Measurements from ENCODE around the gene APOL6. TPM values are rescaled to one million over a fixed set of nuclear protein-coding genes. Genes with fewer than 3 reads are reported as not detected.

APOL6 gene
- total and polyA plus RNA-seq, 4 donors: 9.6 to 34.1 (median 22.4) TPM

DNA sequence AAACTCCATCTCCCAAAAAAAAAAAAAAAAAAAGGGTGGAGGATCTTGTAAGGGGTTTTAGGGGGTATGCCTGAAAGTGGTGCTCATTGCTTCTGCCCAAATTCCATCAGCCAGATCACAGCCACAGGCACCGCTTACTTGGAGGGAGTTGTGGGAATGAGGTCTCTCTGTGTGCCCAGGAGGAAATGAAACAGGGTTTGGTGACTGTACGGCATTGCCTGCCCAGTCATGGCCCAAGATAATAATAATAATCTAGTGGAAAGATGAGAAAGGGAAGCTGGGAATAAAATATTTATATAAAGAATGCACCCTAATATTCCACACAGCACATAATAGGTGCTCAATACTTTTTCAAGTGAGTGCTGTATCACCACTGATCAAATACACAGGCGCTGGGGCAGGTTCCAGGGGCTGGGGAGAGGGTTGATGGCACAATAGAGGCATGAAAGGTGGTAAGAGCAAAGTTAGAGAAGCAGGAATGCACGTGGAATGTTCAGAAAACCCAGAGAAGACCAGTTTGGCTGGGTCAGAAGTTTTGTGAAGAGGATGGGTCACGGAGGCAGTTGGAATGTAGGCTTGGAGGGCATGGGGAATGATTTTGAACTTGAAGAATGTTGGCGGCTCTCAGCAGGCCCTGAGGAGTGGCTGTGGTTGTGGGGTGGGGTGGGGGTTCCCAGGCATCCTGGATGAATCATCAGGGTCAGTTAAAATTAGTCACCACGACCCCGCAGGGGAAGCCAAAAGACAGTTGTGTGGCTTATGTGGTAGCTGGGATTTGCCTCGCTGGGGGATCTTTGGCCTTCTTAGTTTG, 18.6 kb upstream of the APOL6 start:
- TF ChIP-seq, protein P1, sequence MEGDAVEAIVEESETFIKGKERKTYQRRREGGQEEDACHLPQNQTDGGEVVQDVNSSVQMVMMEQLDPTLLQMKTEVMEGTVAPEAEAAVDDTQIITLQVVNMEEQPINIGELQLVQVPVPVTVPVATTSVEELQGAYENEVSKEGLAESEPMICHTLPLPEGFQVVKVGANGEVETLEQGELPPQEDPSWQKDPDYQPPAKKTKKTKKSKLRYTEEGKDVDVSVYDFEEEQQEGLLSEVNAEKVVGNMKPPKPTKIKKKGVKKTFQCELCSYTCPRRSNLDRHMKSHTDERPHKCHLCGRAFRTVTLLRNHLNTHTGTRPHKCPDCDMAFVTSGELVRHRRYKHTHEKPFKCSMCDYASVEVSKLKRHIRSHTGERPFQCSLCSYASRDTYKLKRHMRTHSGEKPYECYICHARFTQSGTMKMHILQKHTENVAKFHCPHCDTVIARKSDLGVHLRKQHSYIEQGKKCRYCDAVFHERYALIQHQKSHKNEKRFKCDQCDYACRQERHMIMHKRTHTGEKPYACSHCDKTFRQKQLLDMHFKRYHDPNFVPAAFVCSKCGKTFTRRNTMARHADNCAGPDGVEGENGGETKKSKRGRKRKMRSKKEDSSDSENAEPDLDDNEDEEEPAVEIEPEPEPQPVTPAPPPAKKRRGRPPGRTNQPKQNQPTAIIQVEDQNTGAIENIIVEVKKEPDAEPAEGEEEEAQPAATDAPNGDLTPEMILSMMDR (IDR thresholded peaks at IDR 0.05; ENCODE audit: control extremely low read depth, extremely low read depth): no peak
- H3K9me3 ChIP-seq (ENCODE audit: control insufficient read depth in 4 of 4, insufficient read depth in 3 of 4, low read length in 3 of 4): no peaks in the 10 kb centered on the region
- ATAC-seq (ENCODE audit: insufficient read depth, low FRiP score) (peak; percentile 59), DNase-seq (peak; percentile 56 to 68 (median 67))
- 21 to 36% methylated on average over 8 to 9 of the region's 9 CpGs for WGBS, 2 donors
- no peaks in the 10 kb centered on the region for H3K36me3 ChIP-seq (ENCODE audit: control insufficient read depth in 4 of 4, insufficient read depth in 4 of 4, low read length in 4 of 4)
- no peaks in the 10 kb centered on the region for H3K27me3 ChIP-seq (ENCODE audit: control insufficient read depth in 3 of 3, insufficient read depth in 3 of 3, low read length in 2 of 3)
- H3K4me1 ChIP-seq (ENCODE audit: control insufficient read depth in 5 of 5, insufficient read depth in 5 of 5, low read length in 5 of 5): peaks cover 0 to 10% (median 0%) of the 10 kb centered on the region in 5 donors
- H3K4me3 ChIP-seq: no peak overlapping the region
- peak overlapping the region; percentile 45 to 82 for H3K27ac ChIP-seq (ENCODE audit: low read depth in 1 of 2, low read length in 1 of 2)
- H3K9ac ChIP-seq (ENCODE audit: insufficient read depth in 1 of 2, low read length in 2 of 2): no peak overlapping the region

DNA sequence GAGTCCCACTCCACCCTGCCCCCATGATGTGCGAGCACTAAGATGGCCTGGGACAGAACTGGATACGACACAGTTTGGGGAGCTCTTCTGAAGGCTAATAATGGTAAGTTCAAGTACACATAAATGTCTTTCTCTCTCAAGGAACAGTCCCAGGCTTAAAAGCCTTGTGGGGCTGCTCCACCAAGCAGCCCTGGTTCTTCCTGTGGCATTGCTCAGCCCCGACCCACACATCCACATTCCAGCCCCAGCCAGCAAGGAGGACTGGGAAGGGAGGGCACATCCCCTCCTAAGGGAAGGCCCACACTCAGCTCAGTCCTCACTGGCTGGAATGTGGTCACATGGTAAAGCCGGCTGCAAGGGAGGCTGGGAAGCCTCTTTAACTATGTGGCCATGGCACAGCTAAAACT, 17.9 kb upstream of the APOL6 start:
- TF ChIP-seq, protein P1 (IDR thresholded peaks at IDR 0.05; ENCODE audit: control extremely low read depth, extremely low read depth): no peak

DNA sequence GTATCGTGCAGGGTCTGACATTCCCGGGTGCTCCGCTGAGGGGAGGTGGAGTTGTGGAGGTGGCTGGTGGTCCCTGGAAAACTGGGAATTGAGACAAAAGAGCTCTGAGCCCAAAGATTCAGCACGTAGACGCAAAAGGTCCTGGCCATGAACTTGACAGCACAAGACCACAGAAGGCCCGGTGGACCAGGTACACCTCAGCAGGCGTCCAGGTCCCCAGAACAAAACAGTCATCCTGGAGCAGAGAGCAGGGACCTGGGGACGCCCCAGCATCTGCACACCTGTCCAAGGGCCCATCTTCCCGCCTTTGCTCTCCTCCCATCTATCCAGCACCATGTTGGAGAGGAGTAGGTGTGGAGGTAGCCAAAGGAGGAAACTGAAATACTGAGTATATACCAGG, 17.4 kb upstream of the APOL6 start:
- WGBS, 2 donors: 96% methylated on average over 9 of the region's 9 CpGs
- Histone ChIP-seq H3K4me3 (no peak overlapping the region), H3K36me3 (ENCODE audit: control insufficient read depth in 4 of 4, insufficient read depth in 4 of 4, low read length in 4 of 4) (no peaks in the 10 kb centered on the region), H3K27ac (ENCODE audit: low read depth in 1 of 2, low read length in 1 of 2) (peak overlapping the region in 1 of 2 donors; percentile 30), H3K4me1 (ENCODE audit: control insufficient read depth in 5 of 5, insufficient read depth in 5 of 5, low read length in 5 of 5) (peaks cover 0 to 10% (median 0%) of the 10 kb centered on the region in 5 donors), H3K27me3 (ENCODE audit: control insufficient read depth in 3 of 3, insufficient read depth in 3 of 3, low read length in 2 of 3) (no peaks in the 10 kb centered on the region), H3K9ac (ENCODE audit: insufficient read depth in 1 of 2, low read length in 2 of 2) (no peak overlapping the region), H3K9me3 (ENCODE audit: control insufficient read depth in 4 of 4, insufficient read depth in 3 of 4, low read length in 3 of 4) (no peaks in the 10 kb centered on the region)
- DNase-seq (no peak), ATAC-seq (ENCODE audit: insufficient read depth, low FRiP score) (no peak)
- TF ChIP-seq, protein P1 (IDR thresholded peaks at IDR 0.05; ENCODE audit: control extremely low read depth, extremely low read depth): no peak

More for the DNA sequence above, 17.9 kb upstream of the APOL6 start:
- no peak for ATAC-seq (ENCODE audit: insufficient read depth, low FRiP score)
- no peaks in the 10 kb centered on the region for H3K36me3 ChIP-seq (ENCODE audit: control insufficient read depth in 4 of 4, insufficient read depth in 4 of 4, low read length in 4 of 4)
- no peaks in the 10 kb centered on the region for H3K9me3 ChIP-seq (ENCODE audit: control insufficient read depth in 4 of 4, insufficient read depth in 3 of 4, low read length in 3 of 4)
- peak in 1 of 3 donors; percentile 30 for DNase-seq
- H3K4me1 ChIP-seq (ENCODE audit: control insufficient read depth in 5 of 5, insufficient read depth in 5 of 5, low read length in 5 of 5): peaks cover 0 to 10% (median 0%) of the 10 kb centered on the region in 5 donors
- no peaks in the 10 kb centered on the region for H3K27me3 ChIP-seq (ENCODE audit: control insufficient read depth in 3 of 3, insufficient read depth in 3 of 3, low read length in 2 of 3)
- no peak overlapping the region for H3K4me3 ChIP-seq
- peak overlapping the region in 1 of 2 donors; percentile 30 for H3K27ac ChIP-seq (ENCODE audit: low read depth in 1 of 2, low read length in 1 of 2)
- 68 to 74% methylated on average over 4 of the region's 4 CpGs for WGBS, 2 donors
- H3K9ac ChIP-seq (ENCODE audit: insufficient read depth in 1 of 2, low read length in 2 of 2): no peak overlapping the region

Data from lung (tissue), 12 donors.